HG03457 (cell line): ENCODE measurements around the gene SAMD15.
"Not testable (repeated sequence)": the region's sequence is repeated elsewhere in the genome, so short reads cannot be mapped to it uniquely, and the experiment has no call there.

Experiments
- ATAC-seq: cut with Tn5 transposase; IDR thresholded peaks from one replicate; pipeline ENCODE4 v1.9.1; 2021; ENCODE audit warnings: moderate number of reproducible peaks; ENCODE audit not compliant: unreplicated experiment

The SAMD15 gene

DNA sequence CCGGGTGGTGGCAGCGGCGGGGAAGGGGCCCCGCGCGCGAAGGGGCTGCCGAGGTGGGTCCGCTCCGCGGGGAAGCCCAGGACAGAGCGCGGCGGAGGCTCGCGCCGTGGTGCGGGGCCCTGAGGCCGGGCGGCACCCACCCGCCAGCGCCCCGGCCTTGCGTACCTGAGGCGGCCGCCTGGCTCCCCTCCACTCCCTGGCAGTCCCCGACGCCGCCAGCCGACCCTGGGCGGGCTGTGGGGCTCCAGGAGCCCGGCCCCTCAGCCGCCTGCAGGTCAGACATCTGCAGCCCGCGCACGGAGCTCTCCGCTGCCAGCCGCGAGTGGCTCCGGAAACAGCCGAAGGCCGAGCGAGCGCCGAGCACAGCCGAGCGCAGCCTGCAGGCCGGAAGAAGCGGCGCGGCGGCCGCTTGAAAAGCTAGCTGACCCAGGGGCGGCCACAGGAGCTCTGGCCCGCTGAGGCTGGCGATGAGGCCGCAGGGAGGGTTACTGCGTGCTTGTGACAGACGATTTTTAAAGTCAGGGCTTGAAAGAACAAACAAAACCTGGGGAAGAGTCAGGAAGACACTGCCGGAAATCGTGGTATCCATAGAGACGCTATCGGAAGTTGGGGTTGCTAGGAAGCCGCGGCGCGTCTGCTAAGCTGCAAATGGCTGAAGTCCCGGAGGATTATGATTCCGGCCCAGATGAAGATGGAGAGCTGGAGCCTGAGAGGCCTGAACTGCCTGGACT, at the start of gene SAMD15, which contains the start of gene TMED8:
SAMD15 (plus strand) TSS at position 609 of the 731 bp plus-strand sequence; CDS start at position 649, 40 bp downstream.
TMED8 (minus strand) TSS at position 324 of the 731 bp plus-strand sequence; CDS start at position 283, 41 bp downstream.
- peak; percentile 76 for ATAC-seq

DNA sequence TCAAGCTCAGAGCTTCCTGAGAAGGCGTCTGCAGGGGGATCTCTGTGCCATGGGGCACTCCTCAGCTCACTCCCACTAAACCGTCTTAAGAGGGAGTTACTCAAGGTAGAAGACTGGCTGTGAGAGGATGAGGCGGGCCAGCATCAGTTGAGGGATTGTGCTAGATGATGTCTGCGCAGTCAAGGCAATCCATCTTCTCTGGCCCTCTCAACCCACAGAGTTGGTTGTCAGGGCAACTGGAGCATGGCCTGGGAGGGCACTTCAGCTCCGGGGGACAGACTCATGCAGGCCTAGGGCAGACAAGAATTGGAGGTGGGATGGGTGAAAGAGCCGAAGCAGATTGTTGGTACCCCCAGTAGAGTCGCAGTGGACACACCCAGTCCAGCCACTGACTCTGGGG, 47.3 kb upstream of the SAMD15 start:
- ATAC-seq, result no peak

DNA sequence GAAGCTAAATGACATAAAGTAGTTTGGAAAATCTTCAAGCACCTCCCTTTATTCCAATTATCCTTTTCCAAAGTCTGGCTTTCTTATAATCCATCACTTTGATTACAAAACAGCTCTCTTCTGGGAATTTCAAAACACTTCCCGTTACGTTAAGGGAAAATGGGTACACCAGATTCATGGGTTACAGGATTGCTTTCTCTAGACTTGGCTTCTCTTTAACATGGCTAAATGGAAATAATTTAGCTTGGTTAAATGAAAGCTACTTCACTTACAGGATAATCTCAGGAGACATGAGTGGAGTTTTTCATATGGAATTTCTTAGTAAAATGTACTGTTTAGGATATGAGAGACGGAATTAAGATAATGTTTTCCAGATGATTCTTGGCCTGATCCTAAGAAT, 41.6 kb upstream of the SAMD15 start:
- ATAC-seq, result no peak

DNA sequence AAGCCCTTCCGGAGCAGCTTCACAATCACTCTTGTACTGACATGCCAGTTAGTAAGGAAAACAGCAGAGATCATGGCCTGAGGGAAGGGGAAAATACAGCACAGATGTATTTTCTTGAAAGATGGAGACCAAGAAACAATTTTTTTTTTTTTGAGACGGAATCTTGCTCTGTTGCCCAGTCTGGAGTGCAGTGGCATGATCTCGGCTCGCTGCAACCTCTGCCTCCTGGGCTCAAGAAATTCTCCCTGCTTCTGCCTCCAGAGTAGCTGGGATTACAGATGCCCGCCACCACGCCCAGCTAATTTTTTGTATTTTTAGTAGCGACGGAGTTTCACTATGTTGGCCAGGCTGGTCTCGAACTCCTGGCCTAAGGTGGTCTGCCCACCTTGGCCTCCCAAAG, 39.9 kb upstream of the SAMD15 start:
- not testable (repeated sequence) for ATAC-seq

DNA sequence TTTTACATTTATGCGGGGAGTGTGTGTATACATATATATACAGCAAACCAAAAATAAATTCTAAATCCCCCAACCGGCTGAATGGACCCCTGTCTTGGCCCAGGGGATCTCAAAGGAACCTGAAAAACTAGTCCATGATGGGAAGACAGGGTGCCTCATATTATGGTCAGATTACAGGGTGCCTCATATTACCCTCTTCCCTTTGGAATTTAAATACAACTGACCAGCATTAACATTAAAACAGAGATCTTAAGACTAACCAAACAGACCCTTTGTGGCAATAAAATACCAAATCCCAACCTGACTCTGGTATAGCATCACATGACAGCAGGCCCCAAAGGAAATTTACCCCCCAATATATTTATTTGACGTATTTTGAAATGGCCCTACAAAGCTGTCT, 39.3 kb upstream of the SAMD15 start:
- no peak for ATAC-seq

DNA sequence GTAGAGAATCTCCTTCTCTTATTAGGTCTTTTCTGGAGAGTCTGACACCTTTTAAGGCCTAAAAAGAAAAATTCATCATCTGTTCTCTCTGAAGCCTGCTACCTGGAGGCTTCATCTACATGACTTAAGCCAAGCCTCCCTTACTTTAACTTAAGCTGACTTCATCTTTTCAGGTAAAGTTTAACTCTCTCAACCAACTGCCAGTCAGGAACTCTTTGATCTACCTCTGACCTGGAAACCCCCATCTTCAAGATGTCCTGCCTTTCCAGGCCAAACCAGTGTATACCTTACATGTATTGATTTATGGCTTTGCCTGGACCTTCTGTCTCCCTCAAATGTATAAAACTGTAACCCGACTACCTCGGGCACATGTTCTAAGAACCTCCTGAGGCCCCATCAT, 38.9 kb upstream of the SAMD15 start:
- no peak for ATAC-seq

DNA sequence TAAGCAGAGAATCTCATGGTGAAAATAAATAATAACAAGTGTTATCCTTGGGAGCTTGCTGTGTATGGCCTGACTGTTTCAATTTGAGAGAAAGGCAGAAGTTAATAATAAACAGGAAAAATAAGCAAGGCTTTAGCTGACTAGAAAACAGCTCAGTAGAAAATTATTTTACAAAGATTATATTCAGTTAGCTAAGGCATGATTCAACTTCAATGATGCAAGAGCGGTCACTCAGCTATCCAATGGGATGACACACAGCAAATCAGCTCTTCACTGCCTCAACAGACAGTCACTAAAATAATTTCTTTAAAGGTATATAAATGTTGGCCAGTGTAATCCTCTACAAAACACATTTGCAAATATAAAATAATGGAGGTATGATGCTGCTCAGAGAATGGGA, 37.8 kb upstream of the SAMD15 start:
- ATAC-seq, result no peak

DNA sequence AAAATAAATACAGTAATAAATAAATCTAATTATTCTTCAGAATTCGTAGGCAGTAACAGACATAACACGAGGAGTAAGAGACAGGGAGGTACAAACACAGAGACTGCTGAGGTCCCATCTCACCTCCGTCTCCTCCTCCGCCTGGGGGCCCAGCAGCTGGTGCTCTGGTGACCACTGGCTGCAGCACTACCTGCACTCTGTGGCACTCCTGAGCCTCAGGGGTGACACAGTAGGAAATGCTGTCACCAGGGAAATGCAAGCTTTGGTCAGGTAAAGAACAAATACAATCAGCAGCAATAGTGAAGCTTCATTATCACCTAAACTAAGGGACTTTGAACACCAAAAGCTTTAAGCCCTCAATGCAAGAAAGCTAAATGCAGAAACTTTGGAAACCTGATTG, 36.8 kb upstream of the SAMD15 start:
- ATAC-seq, result no peak

DNA sequence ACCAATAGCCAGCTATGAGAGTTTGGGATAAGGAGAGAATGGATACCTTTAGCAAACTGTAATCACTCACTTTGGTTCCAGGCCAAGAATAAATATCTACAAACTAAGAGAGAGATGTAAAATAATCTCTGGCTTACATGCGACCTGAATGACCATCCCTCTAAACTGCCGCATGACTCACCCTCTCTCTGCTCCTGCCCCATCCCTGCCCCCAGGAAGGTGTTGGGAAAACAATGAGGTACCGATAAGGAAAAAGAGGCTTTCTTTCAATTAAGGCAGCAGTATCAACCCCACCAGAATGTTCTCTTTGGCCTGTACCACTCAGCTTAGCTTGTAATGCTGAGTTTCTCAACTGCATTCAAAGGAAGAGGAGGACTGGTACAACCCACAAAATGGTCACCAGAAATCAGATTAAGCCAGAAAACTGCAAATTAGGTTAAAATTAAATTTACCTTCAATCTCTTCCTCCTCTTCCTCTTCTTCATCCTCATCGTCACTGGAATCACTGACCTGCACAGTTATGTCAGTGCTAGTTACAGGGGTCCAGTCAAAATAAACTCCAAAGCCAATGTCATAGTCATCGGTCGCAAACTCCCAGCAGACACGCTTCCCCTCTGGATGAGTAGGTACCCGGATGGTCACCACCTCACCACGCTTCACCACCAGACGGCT, 34.3 kb upstream of the SAMD15 start:
- ATAC-seq, result no peak

DNA sequence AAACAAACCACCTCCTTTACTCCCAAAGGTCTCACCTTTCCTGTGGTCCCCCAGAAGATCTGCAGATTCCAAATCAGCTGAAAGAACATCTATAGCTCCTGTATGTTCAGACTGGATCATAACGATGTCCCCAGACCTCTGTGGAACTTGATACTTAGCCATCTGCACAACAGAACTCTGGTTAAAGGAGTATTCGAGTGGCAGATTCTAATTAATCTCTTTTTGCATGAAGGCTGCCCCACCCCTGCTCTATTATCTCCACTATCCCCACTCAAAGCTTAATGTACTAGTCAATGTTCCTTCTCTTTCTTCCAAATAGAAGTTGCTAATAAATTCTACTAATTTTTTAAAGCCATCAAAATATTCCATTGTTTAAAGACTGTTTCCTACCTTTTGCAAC, 33.5 kb upstream of the SAMD15 start:
- no peak for ATAC-seq

DNA sequence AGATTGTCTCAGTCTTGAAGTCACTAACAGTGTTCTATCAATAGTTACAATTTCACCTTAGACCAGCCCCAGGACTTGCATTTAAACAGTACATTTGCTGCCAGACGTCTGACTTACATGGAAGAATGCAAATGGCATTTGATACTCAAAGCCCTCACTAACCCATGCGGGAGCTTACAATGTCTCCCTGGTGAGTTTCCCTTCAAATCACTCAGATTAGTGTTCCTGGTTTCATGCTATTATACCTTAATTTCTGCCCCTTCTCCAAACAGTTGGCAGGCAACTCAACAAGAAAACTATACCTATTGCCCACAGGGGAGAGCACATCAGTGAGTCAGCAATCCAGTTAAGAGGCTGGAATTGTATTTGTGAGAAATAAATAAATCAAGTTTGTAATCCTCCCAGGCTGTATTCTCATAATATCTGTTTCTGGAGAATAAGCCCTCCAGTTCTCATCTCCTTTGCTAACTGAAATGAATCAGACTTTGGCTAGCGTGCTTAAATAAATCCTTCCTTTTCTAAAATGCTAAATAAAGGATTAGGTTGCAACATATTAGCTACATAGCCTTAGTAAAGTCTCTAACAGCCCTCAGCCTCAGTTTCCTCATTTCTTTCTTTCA, 32.7 kb upstream of the SAMD15 start:
- ATAC-seq, result no peak

DNA sequence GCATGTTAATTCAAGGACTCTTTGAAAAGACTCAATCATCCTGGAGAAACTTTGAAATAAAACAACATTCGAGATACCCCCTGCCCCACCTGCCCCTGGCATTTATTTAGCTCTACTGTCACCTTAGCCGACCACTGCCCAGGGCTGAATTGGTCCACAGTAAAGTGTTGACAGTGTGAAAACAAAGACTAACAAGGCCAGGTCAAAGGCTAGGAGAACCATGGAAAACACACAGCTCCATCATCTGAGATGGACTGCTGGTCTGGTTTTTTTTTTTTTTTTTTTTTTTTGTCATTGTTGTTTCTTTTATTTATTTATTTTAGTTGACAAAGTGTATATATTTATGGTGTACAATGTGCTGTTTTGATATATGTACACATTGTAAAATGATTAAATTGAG, 30.7 kb upstream of the SAMD15 start:
- ATAC-seq, result no peak

DNA sequence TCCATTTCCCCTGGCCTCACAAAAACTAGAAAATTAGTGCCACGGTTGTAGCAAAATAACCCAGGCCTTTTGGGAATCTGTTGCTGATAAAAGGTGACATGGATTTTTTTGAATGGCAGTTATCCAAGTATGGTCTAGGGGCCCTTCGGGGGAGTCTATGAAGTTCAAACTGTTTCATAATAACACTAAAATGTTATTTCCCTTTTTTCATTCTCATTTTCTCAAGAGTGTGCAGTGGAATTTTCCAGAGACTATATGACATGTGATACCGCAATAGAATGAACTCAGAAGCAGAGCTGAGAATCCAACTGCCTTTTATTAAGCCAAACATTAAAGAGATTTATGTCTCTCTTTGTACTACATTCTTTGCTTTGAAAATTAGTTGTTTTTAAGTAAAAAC, 29.4 kb upstream of the SAMD15 start:
- no peak for ATAC-seq

DNA sequence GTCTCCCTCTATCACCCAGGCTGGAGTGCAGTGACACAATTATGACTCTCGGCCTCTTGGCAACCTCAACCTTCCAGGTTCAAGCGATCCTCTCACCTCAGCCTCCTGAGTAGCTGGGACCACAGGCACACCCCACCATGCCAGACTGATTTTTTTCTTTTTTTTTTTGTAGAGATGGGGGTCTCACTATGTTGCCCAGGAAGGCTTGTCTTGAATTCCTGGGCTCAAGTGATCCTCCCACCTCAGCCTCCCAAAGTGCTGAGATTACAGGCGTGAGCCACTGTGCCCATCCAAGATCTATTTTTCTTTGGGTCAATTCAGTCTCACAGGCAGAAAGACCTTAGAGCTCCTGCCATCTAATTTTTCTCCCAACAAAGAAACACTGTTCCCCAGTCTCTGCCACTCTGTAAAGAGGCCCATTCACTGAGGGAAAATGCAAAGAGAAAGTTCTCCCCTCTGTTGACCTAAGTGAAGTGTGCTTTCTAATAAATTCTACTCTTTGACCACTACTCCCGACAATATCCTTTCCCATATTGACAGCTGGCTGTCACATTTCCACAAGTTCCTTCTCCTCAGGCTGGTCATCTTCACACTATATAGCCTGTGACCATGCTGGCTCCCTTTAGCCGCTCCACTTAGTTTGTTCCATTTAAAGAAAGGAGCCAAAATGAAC, 23.6 kb upstream of the SAMD15 start:
- ATAC-seq, result no peak

DNA sequence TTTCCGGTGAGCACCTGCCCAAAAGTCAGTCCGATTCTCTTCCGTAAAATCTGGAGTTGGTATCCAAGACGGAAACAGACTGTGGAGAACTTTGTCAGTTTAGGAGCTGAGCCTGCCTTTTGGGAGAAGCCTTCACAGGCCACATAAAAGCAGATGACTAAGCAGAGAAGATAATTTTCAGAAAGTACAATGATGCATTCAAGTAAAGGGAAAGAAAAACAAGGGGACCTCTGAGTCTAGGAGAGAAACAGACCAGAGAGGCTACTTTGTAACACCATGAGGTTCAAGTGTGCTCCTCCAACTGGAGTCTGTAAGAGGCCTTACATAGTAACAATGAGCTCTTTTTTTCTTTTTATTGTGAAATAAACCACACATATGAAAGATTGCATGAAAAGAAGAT, 21.4 kb upstream of the SAMD15 start:
- no peak for ATAC-seq

DNA sequence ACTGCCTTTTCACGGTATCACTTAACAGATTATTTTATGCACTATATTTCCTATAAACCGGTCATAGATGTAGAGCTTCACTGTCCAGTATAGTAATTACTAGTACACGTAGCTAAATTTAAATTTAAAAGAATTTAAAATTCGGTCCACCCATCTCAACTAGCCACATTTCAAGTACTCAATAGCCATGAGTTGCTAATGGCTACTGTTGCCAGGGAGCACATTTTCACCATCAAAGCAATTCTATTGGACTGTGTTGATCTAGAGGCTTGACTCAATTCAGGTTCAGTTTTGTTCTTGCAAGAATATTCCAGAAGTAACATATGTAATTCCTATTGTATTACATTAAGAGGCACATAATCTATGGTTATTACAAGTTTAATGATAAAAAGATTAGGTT, 20.3 kb upstream of the SAMD15 start:
- no peak for ATAC-seq

DNA sequence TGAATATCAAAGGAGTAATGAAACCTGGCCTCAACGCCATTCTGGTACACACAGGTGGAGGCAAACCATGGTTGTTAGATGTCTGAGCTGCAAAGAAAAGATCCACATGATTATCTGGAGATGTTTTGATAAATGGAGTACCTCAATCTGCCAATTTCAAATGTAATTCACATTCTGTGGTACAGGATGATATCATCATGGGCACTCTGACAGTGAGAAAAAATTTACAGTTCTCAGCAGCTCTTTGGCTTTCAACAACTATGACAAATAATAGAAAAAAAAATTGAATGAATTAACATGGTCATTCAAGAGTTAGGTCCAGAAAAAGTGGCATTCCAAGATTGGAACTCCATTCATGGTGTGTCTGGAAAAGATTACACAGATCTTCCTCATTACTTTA, 17.6 kb upstream of the SAMD15 start:
- no peak for ATAC-seq

DNA sequence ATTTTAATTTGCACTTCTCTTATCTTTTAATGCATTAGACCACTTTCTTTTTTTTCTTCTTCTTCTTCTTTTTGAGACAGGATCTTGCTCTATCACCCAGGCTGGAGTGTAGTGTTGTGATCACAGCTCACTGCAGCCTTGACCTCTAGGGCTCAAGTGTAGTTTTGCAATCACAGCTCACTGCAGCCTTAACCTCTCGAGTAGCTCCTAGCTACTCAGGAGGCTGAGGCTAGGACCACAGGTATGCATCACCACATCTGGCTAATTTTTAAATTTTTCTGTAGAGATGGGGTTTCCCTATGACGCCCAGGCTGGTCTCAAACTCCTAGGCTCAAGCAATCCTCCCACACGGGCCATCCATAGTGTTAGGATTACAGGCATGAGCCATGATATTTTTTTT, 13.0 kb upstream of the SAMD15 start:
- no peak for ATAC-seq

DNA sequence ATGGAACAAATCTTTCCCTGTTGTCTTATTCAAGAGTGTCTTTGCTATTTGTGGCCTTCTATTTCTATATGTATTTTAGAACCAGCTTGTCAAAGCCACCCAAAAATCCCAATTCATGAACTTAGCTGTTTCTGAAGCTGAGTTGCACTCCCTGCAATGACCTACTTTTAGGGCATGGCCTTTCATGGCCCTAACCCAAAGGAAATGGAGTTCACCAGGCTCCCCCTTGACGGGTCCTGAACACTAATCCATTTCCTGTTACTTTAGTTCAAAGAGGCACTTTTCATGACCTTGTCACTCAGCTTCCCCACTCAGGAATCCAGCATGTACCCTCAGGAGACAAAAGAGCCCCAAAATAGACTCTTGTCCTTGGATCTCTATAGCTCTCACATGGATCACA, 7.9 kb upstream of the SAMD15 start:
- ATAC-seq, result no peak

DNA sequence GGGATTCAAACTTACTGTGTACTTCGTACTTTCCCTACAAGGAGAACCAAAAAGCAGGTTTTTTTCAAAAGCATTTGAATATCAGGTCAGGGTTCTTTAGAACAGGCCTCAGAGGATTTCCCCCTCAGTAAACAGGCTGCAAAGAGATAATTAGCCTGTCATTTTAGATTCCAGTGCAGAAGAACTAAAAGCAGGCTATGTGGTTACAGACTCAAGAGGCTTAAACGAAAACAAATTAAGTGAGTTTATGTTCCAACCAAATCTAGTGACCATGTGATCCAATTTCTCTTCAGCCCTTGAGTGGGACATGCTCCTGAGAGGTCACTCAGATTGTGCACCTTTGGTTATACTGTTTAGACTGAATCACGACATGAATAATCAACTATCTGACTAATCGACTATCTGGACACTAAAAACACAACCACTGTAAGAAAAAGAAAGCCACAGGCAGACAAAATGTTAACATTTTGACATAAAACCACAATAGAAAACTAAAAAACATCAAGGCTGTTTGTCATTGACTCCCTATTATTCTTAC, 4.8 kb upstream of the SAMD15 start:
- no peak for ATAC-seq
